ENCODE results near the gene CNN3.

The CNN3 gene

DNA sequence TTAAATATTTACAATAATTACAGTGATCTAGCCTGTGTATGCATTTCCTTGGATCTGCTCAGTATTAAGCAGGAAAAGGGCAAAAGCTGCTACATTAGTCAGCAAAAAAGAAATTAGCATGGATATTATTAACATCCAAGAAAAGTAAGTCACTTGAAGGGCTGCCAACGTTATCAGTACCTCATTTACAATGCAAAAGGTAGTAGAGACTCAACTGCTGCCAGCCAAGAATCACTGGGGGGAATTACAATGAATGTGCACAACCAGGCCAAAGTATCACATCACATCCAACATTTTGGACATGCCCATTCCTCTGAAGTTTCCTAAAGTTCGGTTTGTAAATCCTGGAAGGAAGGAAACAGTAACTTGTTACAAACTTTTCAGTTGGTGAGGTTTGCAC is 1.9 kb downstream of the CNN3 start:
- H3K4me3 ChIP-seq (ENCODE audit: low read length) = peak overlapping the region; percentile 76
- no peak for DNase-seq

GRCh38 chr1:94922761-94923331 is 4.1 kb downstream of the CNN3 start:
- Histone ChIP-seq H3K4me1 (ENCODE audit: control insufficient read depth, low read depth, low read length) (peaks cover 9% of the 10 kb centered on the region), H3K4me2 (ENCODE audit: low read length) (no peak overlapping the region), H4K5ac (ENCODE audit: low read length) (no peak overlapping the region), H3K4ac (ENCODE audit: low read depth, low read length) (no peak overlapping the region), H3K23ac (ENCODE audit: low read length) (peak overlapping the region; percentile 45), H3K9ac (ENCODE audit: low read length) (no peak overlapping the region), H3K4me3 (ENCODE audit: low read length) (no peak overlapping the region), H3K79me1 (ENCODE audit: low read length) (peaks cover 4% of the 10 kb centered on the region), H2BK5ac (ENCODE audit: low read length) (no peak overlapping the region), H3K27me3 (ENCODE audit: insufficient read depth, low read length, poor library complexity) (no peaks in the 10 kb centered on the region), H2BK120ac (ENCODE audit: low read depth, low read length) (no peak overlapping the region), H3K27ac (ENCODE audit: low read depth, low read length) (no peak overlapping the region), H4K8ac (ENCODE audit: low read depth, low read length) (no peak overlapping the region), H3K18ac (ENCODE audit: low read length) (no peak overlapping the region), H3K36me3 (ENCODE audit: control insufficient read depth, insufficient read depth, low read length) (no peaks in the 10 kb centered on the region), H2AK5ac (ENCODE audit: low read length) (no peak overlapping the region), H3K56ac (ENCODE audit: low read length) (no peak overlapping the region), H3K79me2 (ENCODE audit: control insufficient read depth, insufficient read depth, low read length) (peaks cover 83% of the 10 kb centered on the region), H2BK15ac (replicated peaks; ENCODE audit: low read depth) (no peak overlapping the region)
- no CpG with 5 or more reads among the region's 8 CpGs for WGBS (ENCODE audit: extremely low coverage, insufficient coverage, low lambda C conversion rate)
- DNase-seq = no peak

More for the DNA sequence above, 1.9 kb downstream of the CNN3 start:
- no peak overlapping the region for H3K23ac ChIP-seq (ENCODE audit: low read length)
- H2BK5ac ChIP-seq (ENCODE audit: low read length) = no peak overlapping the region
- no peak overlapping the region for H4K8ac ChIP-seq (ENCODE audit: low read depth, low read length)
- peak overlapping the region; percentile 36 for H3K4me2 ChIP-seq (ENCODE audit: low read length)
- no peaks in the 10 kb centered on the region for H3K27me3 ChIP-seq (ENCODE audit: insufficient read depth, low read length, poor library complexity)
- no peak overlapping the region for H2BK120ac ChIP-seq (ENCODE audit: low read depth, low read length)
- H2AK5ac ChIP-seq (ENCODE audit: low read length) = no peak overlapping the region
- H4K5ac ChIP-seq (ENCODE audit: low read length) = no peak overlapping the region
- H3K4me1 ChIP-seq (ENCODE audit: control insufficient read depth, low read depth, low read length) = peaks cover 12% of the 10 kb centered on the region
- H3K27ac ChIP-seq (ENCODE audit: low read depth, low read length) = peak overlapping the region; percentile 98
- peak overlapping the region; percentile 91 for H3K56ac ChIP-seq (ENCODE audit: low read length)
- no peak overlapping the region for H3K4ac ChIP-seq (ENCODE audit: low read depth, low read length)
- H3K18ac ChIP-seq (ENCODE audit: low read length) = no peak overlapping the region
- no peak overlapping the region for H2BK15ac ChIP-seq (replicated peaks; ENCODE audit: low read depth)
- WGBS (ENCODE audit: extremely low coverage, insufficient coverage, low lambda C conversion rate) = no CpG with 5 or more reads among the region's 2 CpGs
- H3K36me3 ChIP-seq (ENCODE audit: control insufficient read depth, insufficient read depth, low read length) = no peaks in the 10 kb centered on the region
- peaks cover 66% of the 10 kb centered on the region for H3K79me2 ChIP-seq (ENCODE audit: control insufficient read depth, insufficient read depth, low read length)
- peak overlapping the region; percentile 90 for H3K9ac ChIP-seq (ENCODE audit: low read length)
- peaks cover 6% of the 10 kb centered on the region for H3K79me1 ChIP-seq (ENCODE audit: low read length)

- no peak overlapping the region for H4K8ac ChIP-seq (ENCODE audit: low read depth, low read length)
- no peak overlapping the region for H2BK15ac ChIP-seq (replicated peaks; ENCODE audit: low read depth)
- H3K9ac ChIP-seq (ENCODE audit: low read length) = no peak overlapping the region
- no peak overlapping the region for H3K23ac ChIP-seq (ENCODE audit: low read length)
- no peak overlapping the region for H2AK5ac ChIP-seq (ENCODE audit: low read length)
- no peaks in the 10 kb centered on the region for H3K36me3 ChIP-seq (ENCODE audit: control insufficient read depth, insufficient read depth, low read length)
- H3K4me1 ChIP-seq (ENCODE audit: control insufficient read depth, low read depth, low read length) = peaks cover 9% of the 10 kb centered on the region
- H3K79me1 ChIP-seq (ENCODE audit: low read length) = peaks cover 6% of the 10 kb centered on the region
- no peak overlapping the region for H3K56ac ChIP-seq (ENCODE audit: low read length)
- no peak overlapping the region for H2BK120ac ChIP-seq (ENCODE audit: low read depth, low read length)
- no peak for DNase-seq
- whole genome bisulfite sequencing (ENCODE audit: extremely low coverage, insufficient coverage, low lambda C conversion rate) = no CpG with 5 or more reads among the region's 1 CpG
- H2BK5ac ChIP-seq (ENCODE audit: low read length) = no peak overlapping the region
- no peak overlapping the region for H3K4me2 ChIP-seq (ENCODE audit: low read length)
- H3K27me3 ChIP-seq (ENCODE audit: insufficient read depth, low read length, poor library complexity) = no peaks in the 10 kb centered on the region
- no peak overlapping the region for H3K27ac ChIP-seq (ENCODE audit: low read depth, low read length)
- no peak overlapping the region for H3K4ac ChIP-seq (ENCODE audit: low read depth, low read length)
- H3K18ac ChIP-seq (ENCODE audit: low read length) = no peak overlapping the region
- H3K79me2 ChIP-seq (ENCODE audit: control insufficient read depth, insufficient read depth, low read length) = peaks cover 91% of the 10 kb centered on the region
- no peak overlapping the region for H4K5ac ChIP-seq (ENCODE audit: low read length)
- no peak overlapping the region for H3K4me3 ChIP-seq (ENCODE audit: low read length)
Measured at GRCh38 chr1:94921977-94922376, 4.9 kb downstream of the CNN3 start.

DNA sequence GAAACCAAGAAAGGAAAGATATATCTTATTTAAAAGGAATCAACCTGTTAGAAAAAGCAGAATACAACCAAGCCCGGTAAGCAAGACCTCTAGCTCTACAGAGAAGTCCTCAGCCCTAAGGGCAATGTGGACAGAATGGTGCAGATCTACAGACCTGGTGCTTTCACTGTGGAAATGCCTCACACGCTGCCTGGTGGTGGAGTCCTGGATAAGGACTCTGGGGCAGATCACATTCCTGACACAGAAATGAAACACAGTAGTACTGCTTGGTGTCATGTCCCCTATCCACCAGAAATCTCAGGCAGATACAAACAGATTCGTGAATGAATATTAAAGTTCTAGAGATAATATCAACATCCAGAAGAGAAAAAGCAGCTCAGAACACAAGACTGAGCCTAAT is 6.8 kb downstream of the CNN3 start:
- no peak overlapping the region for H2BK120ac ChIP-seq (ENCODE audit: low read depth, low read length)
- H3K36me3 ChIP-seq (ENCODE audit: control insufficient read depth, insufficient read depth, low read length) = no peaks in the 10 kb centered on the region
- H3K4me1 ChIP-seq (ENCODE audit: control insufficient read depth, low read depth, low read length) = peaks cover 9% of the 10 kb centered on the region
- H3K79me1 ChIP-seq (ENCODE audit: low read length) = peaks cover 10% of the 10 kb centered on the region
- no peak overlapping the region for H2BK5ac ChIP-seq (ENCODE audit: low read length)
- H4K5ac ChIP-seq (ENCODE audit: low read length) = no peak overlapping the region
- H3K18ac ChIP-seq (ENCODE audit: low read length) = no peak overlapping the region
- no peak overlapping the region for H2AK5ac ChIP-seq (ENCODE audit: low read length)
- H3K79me2 ChIP-seq (ENCODE audit: control insufficient read depth, insufficient read depth, low read length) = peaks cover 95% of the 10 kb centered on the region
- no peak overlapping the region for H2BK15ac ChIP-seq (replicated peaks; ENCODE audit: low read depth)
- H3K4me2 ChIP-seq (ENCODE audit: low read length) = no peak overlapping the region
- WGBS (ENCODE audit: extremely low coverage, insufficient coverage, low lambda C conversion rate) = no CpG with 5 or more reads among the region's 3 CpGs
- no peak overlapping the region for H3K4me3 ChIP-seq (ENCODE audit: low read length)
- H3K27ac ChIP-seq (ENCODE audit: low read depth, low read length) = no peak overlapping the region
- no peaks in the 10 kb centered on the region for H3K27me3 ChIP-seq (ENCODE audit: insufficient read depth, low read length, poor library complexity)
- no peak overlapping the region for H3K4ac ChIP-seq (ENCODE audit: low read depth, low read length)
- no peak overlapping the region for H3K23ac ChIP-seq (ENCODE audit: low read length)
- H3K56ac ChIP-seq (ENCODE audit: low read length) = no peak overlapping the region
- H3K9ac ChIP-seq (ENCODE audit: low read length) = no peak overlapping the region
- H4K8ac ChIP-seq (ENCODE audit: low read depth, low read length) = no peak overlapping the region
- no peak for DNase-seq

DNA sequence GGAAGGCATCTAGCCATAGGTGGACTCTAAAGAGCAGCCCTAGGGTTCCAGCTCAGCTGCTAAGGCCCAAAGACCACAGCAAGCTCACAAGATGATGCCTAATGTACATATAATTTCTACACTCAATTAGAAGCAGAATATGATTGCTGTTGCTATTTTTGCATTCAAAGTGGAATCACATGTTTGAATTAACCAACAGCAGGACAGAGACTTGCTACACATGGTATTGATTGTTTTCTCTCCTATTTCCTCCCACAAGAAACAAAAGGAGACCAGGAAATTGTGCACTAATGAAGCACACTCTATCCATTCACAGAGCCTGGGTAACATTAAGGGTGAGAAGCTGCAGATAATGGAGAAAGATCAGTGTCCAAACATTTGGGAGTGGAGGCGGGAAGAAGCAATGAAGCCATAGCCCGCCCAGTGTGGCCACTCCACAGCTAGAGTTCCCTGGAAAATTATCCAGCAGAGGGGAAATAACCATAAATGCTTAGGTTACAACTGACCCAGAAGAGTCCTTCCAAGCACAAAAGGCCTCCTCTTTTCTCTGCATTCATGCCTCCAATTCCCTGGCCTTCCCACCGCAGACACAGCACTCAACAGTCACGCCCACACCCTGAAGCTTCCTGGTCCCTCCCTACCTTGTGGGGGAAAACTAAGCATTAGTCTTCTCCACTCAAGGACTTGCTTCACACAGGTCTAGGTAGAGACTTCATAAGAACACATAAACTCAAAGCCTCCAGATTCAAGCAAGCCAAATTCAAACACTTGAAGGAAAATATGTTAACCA is 7.5 kb downstream of the CNN3 start:
- peaks cover 9% of the 10 kb centered on the region for H3K4me1 ChIP-seq (ENCODE audit: control insufficient read depth, low read depth, low read length)
- H3K23ac ChIP-seq (ENCODE audit: low read length) = no peak overlapping the region
- peak overlapping the region; percentile 10 for H3K9ac ChIP-seq (ENCODE audit: low read length)
- H3K18ac ChIP-seq (ENCODE audit: low read length) = no peak overlapping the region
- no peak overlapping the region for H2BK120ac ChIP-seq (ENCODE audit: low read depth, low read length)
- peaks cover 95% of the 10 kb centered on the region for H3K79me2 ChIP-seq (ENCODE audit: control insufficient read depth, insufficient read depth, low read length)
- no peak overlapping the region for H2BK5ac ChIP-seq (ENCODE audit: low read length)
- H3K56ac ChIP-seq (ENCODE audit: low read length) = no peak overlapping the region
- H3K36me3 ChIP-seq (ENCODE audit: control insufficient read depth, insufficient read depth, low read length) = no peaks in the 10 kb centered on the region
- no peak overlapping the region for H4K5ac ChIP-seq (ENCODE audit: low read length)
- no peak overlapping the region for H3K27ac ChIP-seq (ENCODE audit: low read depth, low read length)
- no CpG with 5 or more reads among the region's 4 CpGs for WGBS (ENCODE audit: extremely low coverage, insufficient coverage, low lambda C conversion rate)
- no peaks in the 10 kb centered on the region for H3K27me3 ChIP-seq (ENCODE audit: insufficient read depth, low read length, poor library complexity)
- no peak overlapping the region for H3K4ac ChIP-seq (ENCODE audit: low read depth, low read length)
- H3K4me3 ChIP-seq (ENCODE audit: low read length) = no peak overlapping the region
- H2AK5ac ChIP-seq (ENCODE audit: low read length) = no peak overlapping the region
- DNase-seq = no peak
- no peak overlapping the region for H2BK15ac ChIP-seq (replicated peaks; ENCODE audit: low read depth)
- peaks cover 12% of the 10 kb centered on the region for H3K79me1 ChIP-seq (ENCODE audit: low read length)
- no peak overlapping the region for H3K4me2 ChIP-seq (ENCODE audit: low read length)
- H4K8ac ChIP-seq (ENCODE audit: low read depth, low read length) = no peak overlapping the region
